SK-N-SH (cell line): ENCODE data around the gene PRKAB1.

Source experiments
- EZH2phosphoT487 ChIP-seq: fragments of 200-600 bp; sonication (generic); IDR thresholded peaks from 2 replicates; pipeline ENCODE4 v1.6.1; 2017; ENCODE audit warnings: low read depth, mixed run types, mild to moderate bottlenecking, antibody characterized with exemption, moderate library complexity, borderline replicate concordance
- GABPA ChIP-seq: IDR thresholded peaks from 2 replicates; pipeline ENCODE4 v1.4.0; 2012; ENCODE audit warnings: low read depth, mild to moderate bottlenecking
- GATA2 ChIP-seq: sonication (generic); formaldehyde crosslinking; IDR thresholded peaks from 2 replicates; pipeline ENCODE4 v1.5.0; 2020; ENCODE audit warnings: mild to moderate bottlenecking, missing genetic modification reagents
- MEF2A ChIP-seq: IDR thresholded peaks from 2 replicates; pipeline ENCODE4 v1.4.0; 2012; ENCODE audit warnings: low read depth, borderline replicate concordance
- MXI1 ChIP-seq: IDR thresholded peaks from 2 replicates; pipeline ENCODE4 v1.6.1; 2012; ENCODE audit warnings: mild to moderate bottlenecking, low read depth, low read length, improper control_type of control experiment
- NRF1 ChIP-seq: IDR thresholded peaks from 2 replicates; pipeline ENCODE4 v1.6.1; 2012; ENCODE audit warnings: low read depth, mild to moderate bottlenecking, low read length
- POLR2AphosphoS5 ChIP-seq: IDR thresholded peaks from 2 replicates; pipeline ENCODE4 v1.6.1; 2012; ENCODE audit warnings: low read depth, low read length
- RAD21 ChIP-seq: IDR thresholded peaks from 2 replicates; pipeline ENCODE4 v1.6.1; 2012; ENCODE audit warnings: mild to moderate bottlenecking, low read length
- RCOR1 ChIP-seq: fragments of 150-350 bp; IDR thresholded peaks from 2 replicates; pipeline ENCODE4 v1.6.1; 2017; ENCODE audit warnings: antibody characterized with exemption, low read length
- RFX5 ChIP-seq: IDR thresholded peaks from 2 replicates; pipeline ENCODE4 v1.6.1; 2012; ENCODE audit warnings: mild to moderate bottlenecking, improper control_type of control experiment, low read length
- SMC3 ChIP-seq: IDR thresholded peaks from 2 replicates; pipeline ENCODE4 v1.6.1; 2012; ENCODE audit warnings: low read depth, low read length, improper control_type of control experiment
- TF ChIP-seq, protein P1 (sequence below): fragments of 200-600 bp; sonication (generic); IDR thresholded peaks from 2 replicates; pipeline ENCODE4 v1.6.1; 2017; ENCODE audit warnings: antibody characterized with exemption, mild to moderate bottlenecking, moderate library complexity
- TF ChIP-seq, protein P2 (sequence below): IDR thresholded peaks from 2 replicates; pipeline ENCODE4 v1.4.0; 2012; ENCODE audit warnings: low read depth

DNA sequence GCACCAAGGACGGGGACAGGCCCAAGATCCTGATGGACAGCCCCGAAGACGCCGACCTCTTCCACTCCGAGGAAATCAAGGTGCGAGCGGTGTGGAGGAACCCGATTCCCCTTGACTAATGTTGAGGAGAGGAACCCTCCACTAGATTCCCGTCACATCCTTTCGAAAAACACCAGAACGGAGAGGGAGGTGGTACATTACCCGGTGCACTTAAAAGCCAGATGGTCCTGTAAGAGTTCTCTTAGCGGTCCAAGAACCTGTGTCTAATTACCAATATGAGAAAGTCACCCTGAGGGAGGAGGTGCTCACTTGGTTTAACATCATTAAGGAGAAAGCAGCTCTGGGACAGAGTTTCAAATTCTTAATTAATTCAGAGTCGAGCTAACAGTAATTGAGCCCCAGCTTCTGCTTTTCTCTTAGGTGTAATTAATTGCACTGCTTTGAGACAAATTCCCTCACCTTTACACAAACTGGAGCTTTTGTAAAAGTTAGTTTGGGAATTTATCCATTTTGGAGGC lies 450 bp downstream of the PRKAB1 start:
- TF ChIP-seq POLR2AphosphoS5 (no peak), EZH2phosphoT487 (no peak), RAD21 (no peak), GATA2 (no peak), NRF1 (no peak), MEF2A (no peak), RCOR1 (no peak), RFX5 (no peak), SMC3 (no peak), MXI1 (no peak), GABPA (no peak)
- TF ChIP-seq, protein P1, sequence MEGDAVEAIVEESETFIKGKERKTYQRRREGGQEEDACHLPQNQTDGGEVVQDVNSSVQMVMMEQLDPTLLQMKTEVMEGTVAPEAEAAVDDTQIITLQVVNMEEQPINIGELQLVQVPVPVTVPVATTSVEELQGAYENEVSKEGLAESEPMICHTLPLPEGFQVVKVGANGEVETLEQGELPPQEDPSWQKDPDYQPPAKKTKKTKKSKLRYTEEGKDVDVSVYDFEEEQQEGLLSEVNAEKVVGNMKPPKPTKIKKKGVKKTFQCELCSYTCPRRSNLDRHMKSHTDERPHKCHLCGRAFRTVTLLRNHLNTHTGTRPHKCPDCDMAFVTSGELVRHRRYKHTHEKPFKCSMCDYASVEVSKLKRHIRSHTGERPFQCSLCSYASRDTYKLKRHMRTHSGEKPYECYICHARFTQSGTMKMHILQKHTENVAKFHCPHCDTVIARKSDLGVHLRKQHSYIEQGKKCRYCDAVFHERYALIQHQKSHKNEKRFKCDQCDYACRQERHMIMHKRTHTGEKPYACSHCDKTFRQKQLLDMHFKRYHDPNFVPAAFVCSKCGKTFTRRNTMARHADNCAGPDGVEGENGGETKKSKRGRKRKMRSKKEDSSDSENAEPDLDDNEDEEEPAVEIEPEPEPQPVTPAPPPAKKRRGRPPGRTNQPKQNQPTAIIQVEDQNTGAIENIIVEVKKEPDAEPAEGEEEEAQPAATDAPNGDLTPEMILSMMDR, result no peak
- TF ChIP-seq, protein P2, sequence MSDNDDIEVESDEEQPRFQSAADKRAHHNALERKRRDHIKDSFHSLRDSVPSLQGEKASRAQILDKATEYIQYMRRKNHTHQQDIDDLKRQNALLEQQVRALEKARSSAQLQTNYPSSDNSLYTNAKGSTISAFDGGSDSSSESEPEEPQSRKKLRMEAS, result no peak
